Large intestine (tissue), 3 donors: Measurements from ENCODE around the gene OBP2A. TPM values are rescaled to one million over a fixed set of nuclear protein-coding genes. Genes with fewer than 3 reads are reported as not detected.

ENCODE experiments used
- DNase-seq, 2 donors: peaks; one replicate each; pipeline versions ENCODE4 v3.0.0 to v3.0.0-alpha.2; 2013
- H3K27ac ChIP-seq: one replicate; pipeline ENCODE4 v1.5.1; 2013; ENCODE audit warnings: low read length
- H3K27me3 ChIP-seq: 2 replicates; pipeline ENCODE4 v1.6.1; 2013; ENCODE audit warnings: low read length; ENCODE audit not compliant: control insufficient read depth, insufficient read depth
- H3K36me3 ChIP-seq: 2 replicates; pipeline ENCODE4 v1.6.1; 2013; ENCODE audit warnings: low read length; ENCODE audit not compliant: control insufficient read depth, insufficient read depth
- H3K4me1 ChIP-seq: one replicate; pipeline ENCODE4 v1.6.1; 2013; ENCODE audit warnings: low read length; ENCODE audit not compliant: control insufficient read depth, insufficient read depth
- H3K4me3 ChIP-seq: one replicate; pipeline ENCODE4 v1.5.1; 2013; ENCODE audit warnings: low read length
- H3K9me3 ChIP-seq: one replicate; pipeline ENCODE4 v1.6.1; 2013; ENCODE audit warnings: mild to moderate bottlenecking, low read depth, low read length, moderate library complexity; ENCODE audit not compliant: control insufficient read depth
- WGBS: methylation state at CpG from one replicate; pipeline ENCODE4 v1.1.5; 2013; ENCODE audit warnings: low lambda C conversion rate; ENCODE audit not compliant: insufficient coverage; 5-methylcytosine and 5-hydroxymethylcytosine counted together
- polyA plus RNA-seq: library from polyadenylated mRNA; unstranded; fragments of 120-200 nt; gene quantifications from one replicate; pipeline ENCODE4 v1.2.1, GENCODE V29; 2013

OBP2A gene
- polyA plus RNA-seq, 1 donor, result not detected

GRCh38 chr9:135567311-135567710 lies 21.4 kb downstream of the OBP2A start:
- WGBS, result no CpG with 5 or more reads among the region's 9 CpGs
- no peak overlapping the region for H3K27ac ChIP-seq
- no peaks in the 10 kb centered on the region for H3K27me3 ChIP-seq
- H3K36me3 ChIP-seq, result no peaks in the 10 kb centered on the region
- DNase-seq, result no peak
- H3K4me1 ChIP-seq, result no peaks in the 10 kb centered on the region
- H3K4me3 ChIP-seq, result no peak overlapping the region
- H3K9me3 ChIP-seq, result no peaks in the 10 kb centered on the region

GRCh38 chr9:135568026-135568425 lies 22.1 kb downstream of the OBP2A start:
- H3K9me3 ChIP-seq, result no peaks in the 10 kb centered on the region
- H3K4me3 ChIP-seq, result no peak overlapping the region
- H3K27ac ChIP-seq, result no peak overlapping the region
- H3K27me3 ChIP-seq, result no peaks in the 10 kb centered on the region
- no peaks in the 10 kb centered on the region for H3K36me3 ChIP-seq
- no CpG with 5 or more reads among the region's 6 CpGs for WGBS
- no peaks in the 10 kb centered on the region for H3K4me1 ChIP-seq
- DNase-seq, result no peak

DNA sequence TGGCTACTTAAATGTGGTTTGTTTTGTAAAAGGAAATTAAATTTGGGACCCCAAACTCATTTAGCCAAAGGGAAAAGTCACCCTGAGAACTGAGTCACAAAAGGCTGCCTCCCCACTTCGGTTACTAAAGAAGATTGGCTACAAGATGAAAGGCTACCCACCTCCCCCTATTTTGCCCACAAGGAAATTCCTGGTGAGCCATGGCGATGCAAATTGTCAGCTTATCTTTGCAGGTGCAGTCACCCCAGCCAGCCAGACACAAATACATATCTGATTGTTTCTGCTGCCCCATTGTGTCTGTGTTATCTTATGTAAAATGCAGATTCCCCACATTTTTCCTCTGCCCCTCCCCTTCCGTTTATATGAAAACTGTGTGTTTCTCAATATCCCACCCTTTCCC lies 24.5 kb downstream of the OBP2A start:
- no CpG with 5 or more reads among the region's 3 CpGs for WGBS

GRCh38 chr9:135572233-135572632 lies 26.3 kb downstream of the OBP2A start:
- no peak for DNase-seq
- 91% methylated on average over 1 of the region's 2 CpGs for WGBS
- no peaks in the 10 kb centered on the region for H3K27me3 ChIP-seq
- H3K9me3 ChIP-seq, result no peaks in the 10 kb centered on the region
- H3K4me3 ChIP-seq, result no peak overlapping the region
- no peaks in the 10 kb centered on the region for H3K36me3 ChIP-seq
- no peak overlapping the region for H3K27ac ChIP-seq
- H3K4me1 ChIP-seq, result no peaks in the 10 kb centered on the region

More for the DNA sequence above, 24.5 kb downstream of the OBP2A start:
- H3K4me1 ChIP-seq, result no peaks in the 10 kb centered on the region
- H3K4me3 ChIP-seq, result no peak overlapping the region
- no peaks in the 10 kb centered on the region for H3K9me3 ChIP-seq
- H3K27ac ChIP-seq, result no peak overlapping the region
- H3K27me3 ChIP-seq, result no peaks in the 10 kb centered on the region
- DNase-seq, result no peak
- no peaks in the 10 kb centered on the region for H3K36me3 ChIP-seq

DNA sequence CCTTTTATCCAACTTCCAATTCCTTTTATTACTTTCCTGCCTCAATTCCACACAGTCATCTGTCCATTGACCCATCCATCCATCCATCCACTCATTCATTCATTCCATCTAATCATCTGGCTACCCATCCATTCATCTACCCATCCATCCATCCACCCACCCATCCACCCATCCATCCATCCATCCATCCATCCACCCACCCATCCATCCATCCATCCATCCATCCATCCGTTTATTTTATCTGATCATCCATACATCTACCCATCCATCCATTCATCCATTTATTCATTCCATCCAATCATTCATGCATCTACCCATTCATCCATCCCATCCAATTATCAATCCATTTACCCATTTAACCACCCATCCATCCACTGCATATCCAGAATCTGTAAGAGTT lies 27.2 kb downstream of the OBP2A start:
- Histone ChIP-seq H3K36me3 (no peaks in the 10 kb centered on the region), H3K9me3 (no peaks in the 10 kb centered on the region), H3K27me3 (no peaks in the 10 kb centered on the region), H3K27ac (no peak overlapping the region), H3K4me1 (no peaks in the 10 kb centered on the region), H3K4me3 (no peak overlapping the region)
- 92% methylated on average over 1 of the region's 1 CpG for WGBS
- DNase-seq, result no peak

GRCh38 chr9:135574331-135574730 lies 28.4 kb downstream of the OBP2A start:
- 83% methylated on average over 1 of the region's 14 CpGs for WGBS
- H3K9me3 ChIP-seq, result no peaks in the 10 kb centered on the region
- H3K27ac ChIP-seq, result no peak overlapping the region
- H3K4me1 ChIP-seq, result no peaks in the 10 kb centered on the region
- H3K36me3 ChIP-seq, result no peaks in the 10 kb centered on the region
- DNase-seq, result no peak
- H3K4me3 ChIP-seq, result no peak overlapping the region
- no peaks in the 10 kb centered on the region for H3K27me3 ChIP-seq

GRCh38 chr9:135574943-135575342 lies 29.0 kb downstream of the OBP2A start:
- no peak for DNase-seq
- no CpG with 5 or more reads among the region's 15 CpGs for WGBS

GRCh38 chr9:135575995-135576631 lies 30.2 kb downstream of the OBP2A start:
- Histone ChIP-seq H3K9me3 (no peaks in the 10 kb centered on the region), H3K27me3 (no peaks in the 10 kb centered on the region), H3K36me3 (no peaks in the 10 kb centered on the region), H3K4me3 (no peak overlapping the region), H3K4me1 (no peaks in the 10 kb centered on the region), H3K27ac (no peak overlapping the region)
- no peak for DNase-seq
- WGBS, result no CpG with 5 or more reads among the region's 22 CpGs

More at GRCh38 chr9:135574943-135575342, 29.0 kb downstream of the OBP2A start:
- no peaks in the 10 kb centered on the region for H3K36me3 ChIP-seq
- no peak overlapping the region for H3K4me3 ChIP-seq
- no peaks in the 10 kb centered on the region for H3K27me3 ChIP-seq
- H3K9me3 ChIP-seq, result no peaks in the 10 kb centered on the region
- H3K4me1 ChIP-seq, result no peaks in the 10 kb centered on the region
- H3K27ac ChIP-seq, result no peak overlapping the region

DNA sequence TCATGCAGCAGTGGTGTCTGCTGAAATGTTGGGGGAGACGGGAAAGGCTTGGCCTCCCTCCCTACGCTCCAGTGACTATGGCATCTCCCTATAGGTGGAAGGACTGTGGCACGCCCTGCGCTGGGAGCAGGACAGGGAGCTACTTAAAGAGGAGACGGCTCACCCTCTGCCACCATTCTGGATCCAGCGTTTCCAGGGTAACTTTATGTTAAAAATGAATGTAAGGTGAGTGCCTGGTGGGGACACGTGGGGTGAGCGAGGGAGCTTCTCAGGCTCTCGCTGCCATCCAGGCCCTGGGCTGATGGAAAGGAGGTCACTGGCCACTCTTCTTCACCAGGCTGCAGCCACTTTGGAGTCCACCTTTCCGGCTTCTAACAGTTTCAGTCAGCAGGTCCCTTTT lies 31.3 kb downstream of the OBP2A start:
- Histone ChIP-seq H3K4me1 (no peaks in the 10 kb centered on the region), H3K4me3 (no peak overlapping the region), H3K27ac (no peak overlapping the region), H3K36me3 (no peaks in the 10 kb centered on the region), H3K9me3 (no peaks in the 10 kb centered on the region), H3K27me3 (no peaks in the 10 kb centered on the region)
- no CpG with 5 or more reads among the region's 10 CpGs for WGBS
- no peak for DNase-seq

GRCh38 chr9:135579356-135579755 lies 33.4 kb downstream of the OBP2A start:
- no peak overlapping the region for H3K27ac ChIP-seq
- no peaks in the 10 kb centered on the region for H3K9me3 ChIP-seq
- no peak overlapping the region for H3K4me3 ChIP-seq
- 50% methylated on average over 2 of the region's 2 CpGs for WGBS
- no peaks in the 10 kb centered on the region for H3K27me3 ChIP-seq
- no peak for DNase-seq
- H3K36me3 ChIP-seq, result no peaks in the 10 kb centered on the region
- no peaks in the 10 kb centered on the region for H3K4me1 ChIP-seq
